NB4 (cell line): ENCODE results near the gene THSD4.

Experiments used
- POLR2A ChIP-seq: IDR thresholded peaks from 2 replicates; pipeline ENCODE4 v1.6.1; 2011; ENCODE audit warnings: mild to moderate bottlenecking; ENCODE audit not compliant: insufficient read length; ENCODE audit errors: extremely low read depth
- TF ChIP-seq, protein P1 (sequence below): IDR thresholded peaks from one replicate; pipeline ENCODE4 v1.5.1; 2012; ENCODE audit warnings: low read depth, low read length
- TF ChIP-seq, protein P2 (sequence below): IDR thresholded peaks from 2 replicates; pipeline ENCODE4 v1.6.1; 2011; ENCODE audit warnings: low read depth, low read length

DNA sequence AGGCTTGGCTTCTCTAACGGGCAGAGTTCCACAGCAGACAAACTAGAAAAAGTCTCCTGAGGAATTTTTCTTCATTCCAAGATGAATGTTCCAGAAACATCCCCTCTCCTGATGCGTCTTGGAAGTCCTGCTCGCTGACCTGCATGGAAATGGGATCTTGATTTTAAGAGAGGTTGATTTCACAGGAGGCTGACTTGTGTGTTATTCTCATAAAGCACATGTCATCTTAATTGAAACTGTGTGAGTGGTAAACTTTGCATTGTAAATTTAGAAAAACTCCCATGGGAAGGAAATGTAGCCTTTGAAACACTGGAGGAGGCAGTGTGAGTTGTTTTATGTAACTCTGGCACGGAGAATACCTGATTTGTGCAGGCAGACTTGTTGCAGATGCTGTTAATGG lies 357.3 kb downstream of the THSD4 start:
- no peak for TF ChIP-seq POLR2A
- TF ChIP-seq, protein P1, sequence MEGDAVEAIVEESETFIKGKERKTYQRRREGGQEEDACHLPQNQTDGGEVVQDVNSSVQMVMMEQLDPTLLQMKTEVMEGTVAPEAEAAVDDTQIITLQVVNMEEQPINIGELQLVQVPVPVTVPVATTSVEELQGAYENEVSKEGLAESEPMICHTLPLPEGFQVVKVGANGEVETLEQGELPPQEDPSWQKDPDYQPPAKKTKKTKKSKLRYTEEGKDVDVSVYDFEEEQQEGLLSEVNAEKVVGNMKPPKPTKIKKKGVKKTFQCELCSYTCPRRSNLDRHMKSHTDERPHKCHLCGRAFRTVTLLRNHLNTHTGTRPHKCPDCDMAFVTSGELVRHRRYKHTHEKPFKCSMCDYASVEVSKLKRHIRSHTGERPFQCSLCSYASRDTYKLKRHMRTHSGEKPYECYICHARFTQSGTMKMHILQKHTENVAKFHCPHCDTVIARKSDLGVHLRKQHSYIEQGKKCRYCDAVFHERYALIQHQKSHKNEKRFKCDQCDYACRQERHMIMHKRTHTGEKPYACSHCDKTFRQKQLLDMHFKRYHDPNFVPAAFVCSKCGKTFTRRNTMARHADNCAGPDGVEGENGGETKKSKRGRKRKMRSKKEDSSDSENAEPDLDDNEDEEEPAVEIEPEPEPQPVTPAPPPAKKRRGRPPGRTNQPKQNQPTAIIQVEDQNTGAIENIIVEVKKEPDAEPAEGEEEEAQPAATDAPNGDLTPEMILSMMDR, result no peak
- TF ChIP-seq, protein P2, sequence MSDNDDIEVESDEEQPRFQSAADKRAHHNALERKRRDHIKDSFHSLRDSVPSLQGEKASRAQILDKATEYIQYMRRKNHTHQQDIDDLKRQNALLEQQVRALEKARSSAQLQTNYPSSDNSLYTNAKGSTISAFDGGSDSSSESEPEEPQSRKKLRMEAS, result no peak; the same call in 1 of the 2 replicates
